Medulla oblongata (tissue), 1 donor: ENCODE measurements around the gene VN1R5.
"Not testable (repeated sequence)": the region's sequence is repeated elsewhere in the genome, so short reads cannot be mapped to it uniquely, and the experiment has no call there.

Experiments used
- DNase-seq: peaks from one replicate; pipeline ENCODE4 v3.0.0-alpha.2; 2015; ENCODE audit errors: extremely low spot score

Gene VN1R5

DNA sequence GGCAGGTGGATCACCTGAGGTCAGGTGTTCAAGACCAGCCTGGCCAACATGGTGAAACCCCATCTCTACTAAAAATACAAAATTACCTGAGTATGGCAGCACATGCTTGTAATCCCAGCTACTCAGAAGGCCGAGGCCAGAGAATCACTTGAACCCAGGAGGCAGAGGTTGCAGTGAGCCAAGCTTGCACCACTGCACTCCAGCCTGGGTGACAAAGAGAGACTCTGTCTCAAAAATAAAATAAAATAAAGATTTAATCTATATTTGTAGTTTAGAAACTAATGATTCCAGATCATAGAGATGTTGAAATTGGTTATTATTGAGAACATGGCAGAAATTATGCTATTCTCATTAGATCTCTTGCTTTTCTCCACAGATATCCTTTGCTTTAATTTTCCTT, at the start of gene VN1R5:
TSS of gene VN1R5 (plus strand) at position 301 of the 400 bp plus-strand sequence.
- DNase-seq, result not testable (repeated sequence)

DNA sequence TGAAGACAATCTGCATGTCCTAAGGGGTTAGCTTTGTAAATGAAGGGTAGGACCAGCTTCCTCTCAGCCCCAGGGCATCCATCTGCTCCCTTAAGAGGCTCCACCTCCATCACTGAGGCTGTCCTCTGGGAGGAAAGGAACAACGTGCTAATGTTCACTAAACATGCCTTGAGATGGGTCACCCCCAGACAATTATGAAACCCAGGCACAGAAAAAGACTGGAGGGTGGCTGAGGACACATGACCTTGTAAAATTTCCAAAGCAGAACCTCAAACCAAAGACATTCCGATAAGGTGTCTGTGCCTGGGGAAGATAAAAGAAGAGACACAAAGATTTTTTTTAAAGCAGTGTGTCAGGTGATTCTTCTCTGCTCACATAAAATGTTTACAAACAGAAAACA, 46.5 kb upstream of the VN1R5 start:
- DNase-seq, result no peak

DNA sequence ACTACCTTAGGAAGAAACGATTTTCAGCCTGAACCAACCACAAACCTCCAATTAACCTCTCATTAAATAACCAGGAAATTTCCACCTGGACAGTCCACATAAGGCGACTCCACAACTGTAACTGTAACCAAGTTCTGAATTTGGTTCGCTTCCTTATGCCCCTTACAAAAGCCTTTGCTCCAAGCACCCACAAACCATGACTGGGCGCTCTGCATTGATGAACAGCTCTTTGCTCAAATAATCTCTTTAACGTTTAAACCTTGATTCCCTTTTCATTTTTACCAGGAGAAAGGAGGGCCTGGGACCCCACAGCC, 45.9 kb upstream of the VN1R5 start:
- peak; percentile 16 for DNase-seq

DNA sequence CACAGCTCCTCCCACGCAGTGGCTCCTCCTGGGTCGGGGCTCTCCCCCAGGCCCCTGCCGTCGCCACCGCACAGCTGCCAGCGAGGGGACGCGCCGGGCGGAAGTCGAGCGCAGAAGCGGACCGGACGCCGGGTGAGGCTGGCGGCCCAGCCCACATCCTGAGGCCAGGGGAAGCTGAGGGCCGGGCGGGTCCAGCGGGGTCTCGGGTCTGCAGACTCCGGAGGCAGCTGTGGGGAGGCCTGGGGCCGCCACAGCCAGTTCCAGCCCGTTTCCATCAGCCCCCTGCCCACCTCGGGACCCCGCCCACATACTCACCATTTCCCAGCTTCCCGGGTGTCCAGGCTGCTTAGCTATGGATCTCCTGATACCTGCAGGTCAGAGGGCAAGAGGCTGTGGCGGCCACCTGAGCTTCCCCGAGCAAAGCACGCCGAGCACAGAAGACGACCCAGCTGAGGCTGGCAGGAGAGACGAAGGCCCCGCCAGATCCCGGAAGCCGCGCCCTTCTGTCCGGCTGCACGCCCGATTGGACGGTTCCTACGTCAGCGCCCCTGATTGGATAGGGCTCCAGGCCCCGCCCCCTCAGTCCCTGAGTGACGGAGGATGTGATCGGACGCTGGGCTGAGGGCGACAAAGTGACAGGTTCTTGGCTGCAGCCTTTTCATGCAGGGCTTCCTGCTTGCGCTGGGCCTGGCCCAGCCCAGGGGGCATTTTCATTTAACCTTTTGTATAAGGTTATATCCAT, 45.3 kb upstream of the VN1R5 start:
- DNase-seq, result peak; percentile 99

DNA sequence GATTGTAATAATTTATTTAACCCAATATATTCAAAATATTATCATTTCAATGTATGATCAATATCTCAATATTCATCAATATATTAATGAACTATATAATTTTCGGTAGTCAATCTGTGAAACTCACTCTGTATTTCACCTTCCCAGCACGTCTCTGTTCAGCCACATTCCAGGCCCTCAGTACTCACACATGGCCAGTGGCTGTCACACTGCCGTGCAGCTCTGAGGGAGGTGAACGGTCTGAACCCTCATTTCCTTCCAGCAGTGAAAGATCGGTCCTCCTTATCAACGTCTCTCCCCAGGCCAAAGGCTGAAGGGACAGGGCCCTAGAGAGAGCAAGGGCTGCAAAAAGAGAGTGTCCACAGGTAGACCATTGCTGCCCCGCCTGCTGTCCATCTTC, 44.5 kb upstream of the VN1R5 start:
- peak; percentile 3 for DNase-seq

DNA sequence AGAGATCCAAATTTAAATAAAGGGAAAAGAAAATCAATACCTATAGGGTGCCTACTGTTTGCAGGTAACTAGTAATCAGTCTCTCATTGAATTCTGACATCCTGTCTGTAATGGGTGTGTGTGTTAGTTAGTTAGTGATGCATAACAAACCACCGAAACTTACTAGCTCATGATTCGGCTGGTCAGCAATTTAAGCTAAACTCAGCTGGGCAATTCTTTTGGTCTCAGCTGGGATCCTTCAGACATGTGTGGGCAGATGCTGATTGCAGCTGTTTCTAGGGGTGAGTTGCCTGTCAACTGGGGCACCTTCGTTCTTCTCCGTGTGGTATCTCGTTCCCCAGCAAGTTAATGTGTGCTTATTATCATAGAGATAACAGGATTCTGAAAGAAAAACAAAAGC, 43.9 kb upstream of the VN1R5 start:
- DNase-seq, result no peak

DNA sequence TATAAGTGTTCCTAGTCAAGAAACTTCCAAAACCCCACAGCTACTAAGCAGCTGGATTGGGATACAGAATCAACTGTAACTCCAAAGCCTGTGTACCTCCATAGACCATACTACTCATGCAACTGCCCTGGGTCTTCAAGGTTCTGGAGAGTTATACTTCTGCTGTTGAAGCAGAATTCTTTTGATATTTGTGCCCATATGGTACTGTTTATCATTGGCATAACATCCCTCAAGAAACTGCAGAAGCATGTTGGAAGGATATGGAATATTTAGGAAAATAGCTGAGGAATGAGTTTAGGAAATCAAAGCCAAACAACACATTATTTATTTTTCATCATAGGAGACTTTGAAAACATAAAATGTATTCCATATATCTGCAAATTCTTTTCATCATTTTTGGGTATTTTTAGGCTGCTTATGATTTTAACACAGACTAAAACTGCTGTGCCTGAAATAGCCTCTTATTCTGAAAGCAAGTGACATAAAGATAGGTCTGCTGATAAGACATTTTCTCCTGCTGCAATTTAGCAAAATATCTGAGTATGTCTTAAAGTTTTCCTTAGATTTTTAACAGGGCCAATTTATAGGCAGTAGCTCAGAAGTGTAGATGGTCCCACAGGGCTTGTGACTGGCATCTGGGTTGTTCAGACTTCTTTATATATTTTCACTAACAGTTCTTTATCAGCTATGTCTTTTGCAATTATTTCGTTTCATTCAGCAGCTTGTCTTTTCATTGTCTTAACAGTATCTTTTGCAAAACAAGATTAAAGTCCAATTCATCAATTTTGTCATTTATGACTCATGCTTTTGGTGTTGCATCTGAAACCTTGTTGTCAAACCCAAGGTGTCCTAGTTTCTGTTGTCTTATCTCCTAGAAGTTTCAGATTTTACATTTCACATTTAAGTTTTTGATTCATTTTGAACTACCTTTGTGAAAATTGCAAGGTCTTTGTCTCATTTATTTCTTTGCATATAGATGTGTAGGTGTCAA, 43.0 kb upstream of the VN1R5 start:
- no peak for DNase-seq

DNA sequence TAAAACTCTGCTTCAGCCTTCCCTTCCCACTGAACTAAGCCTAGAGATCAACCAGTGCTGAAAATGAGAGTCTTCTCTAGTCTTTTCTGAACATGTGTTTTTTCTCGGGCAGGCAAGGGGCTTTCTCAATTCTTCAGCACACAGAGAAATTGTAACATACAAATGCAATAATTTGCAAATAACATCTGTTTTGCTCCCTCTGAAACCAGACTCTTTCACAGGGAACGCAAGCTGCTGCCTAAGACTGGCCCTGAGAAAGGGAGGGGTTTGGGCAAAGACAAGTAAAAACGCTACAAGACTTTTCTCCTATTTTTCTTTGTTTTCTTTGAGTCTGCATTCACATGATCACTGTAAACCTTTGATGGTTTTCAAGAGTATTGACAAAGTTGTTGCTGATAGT, 39.6 kb upstream of the VN1R5 start:
- DNase-seq, result no peak

DNA sequence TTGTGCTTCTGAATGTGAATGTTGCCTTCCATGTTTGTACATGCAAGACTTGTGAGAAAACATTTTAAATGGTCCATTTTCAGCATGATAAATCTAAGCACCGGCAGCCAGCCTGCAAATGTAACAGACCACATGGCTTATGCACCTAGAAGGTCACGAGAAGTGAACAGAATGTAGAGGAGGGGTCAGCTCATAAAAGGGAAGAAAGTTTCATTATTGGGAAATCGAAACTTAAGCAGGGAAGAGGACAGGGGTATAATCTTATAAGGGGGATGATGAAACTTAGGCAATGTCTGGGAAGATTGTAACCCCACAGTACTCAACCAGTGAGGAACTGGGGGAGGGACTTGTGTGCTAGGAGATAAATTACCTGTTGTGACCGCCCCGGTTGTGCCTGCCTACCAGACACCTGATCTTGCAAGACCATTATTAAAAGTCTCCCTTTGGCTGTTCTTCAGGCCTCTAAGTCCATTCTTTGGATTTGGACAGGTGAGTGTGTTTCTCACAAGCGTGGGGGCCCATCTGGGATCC, 37.7 kb upstream of the VN1R5 start:
- DNase-seq, result no peak

DNA sequence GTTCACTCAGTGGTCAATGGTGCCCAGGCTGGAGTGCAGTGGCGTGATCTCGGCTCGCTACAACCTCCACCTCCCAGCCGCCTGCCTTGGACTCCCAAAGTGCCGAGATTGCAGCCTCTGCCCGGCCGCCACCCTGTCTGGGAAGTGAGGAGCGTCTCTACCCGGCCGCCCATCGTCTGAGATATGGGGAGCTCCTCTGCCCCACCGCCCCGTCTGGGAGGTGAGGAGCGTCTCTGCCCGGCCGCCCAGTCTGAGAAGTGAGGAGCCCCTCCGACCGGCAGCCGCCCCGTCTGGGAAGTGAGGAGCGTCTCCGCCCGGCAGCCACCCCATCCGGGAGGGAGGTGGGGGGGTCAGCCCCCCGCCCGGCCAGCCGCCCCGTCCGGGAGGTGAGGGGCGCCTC, 35.6 kb upstream of the VN1R5 start:
- not testable (repeated sequence) for DNase-seq

DNA sequence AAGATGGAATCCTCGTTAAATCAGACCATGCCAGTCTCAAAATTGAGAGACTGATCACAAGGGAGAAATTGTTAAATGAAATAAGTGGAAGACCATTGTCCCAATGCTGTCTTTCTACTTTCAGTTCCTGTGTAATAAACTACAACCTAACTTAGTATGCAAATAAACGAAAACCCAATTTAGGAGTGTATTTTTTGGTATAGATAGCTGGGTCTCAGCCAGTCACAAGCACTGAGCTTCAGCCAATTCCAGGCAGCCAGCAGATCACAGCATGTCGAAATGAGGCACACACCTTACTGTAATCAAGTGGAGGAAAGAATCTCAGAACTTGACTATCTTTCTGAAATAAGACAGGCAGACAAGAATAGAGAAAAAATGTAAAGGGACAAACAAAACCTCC, 33.0 kb upstream of the VN1R5 start:
- no peak for DNase-seq

DNA sequence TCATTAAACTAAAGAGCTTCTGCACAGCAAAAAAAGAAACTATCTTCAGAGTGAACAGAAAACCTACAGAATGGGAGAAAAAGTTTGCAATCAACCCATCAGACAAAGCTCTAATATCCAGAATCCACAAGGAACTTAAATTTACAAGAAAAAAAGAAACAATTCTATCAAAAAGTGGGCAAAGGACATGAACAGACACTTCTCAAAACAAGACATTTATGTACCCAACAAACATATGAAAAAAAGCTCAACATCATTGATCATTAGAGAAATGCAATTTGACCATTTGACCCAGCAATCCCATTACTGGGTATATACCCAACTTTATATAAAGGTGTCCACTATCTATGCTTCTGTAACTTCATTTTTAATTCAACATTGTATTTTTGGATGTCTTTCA, 31.1 kb upstream of the VN1R5 start:
- no peak for DNase-seq

DNA sequence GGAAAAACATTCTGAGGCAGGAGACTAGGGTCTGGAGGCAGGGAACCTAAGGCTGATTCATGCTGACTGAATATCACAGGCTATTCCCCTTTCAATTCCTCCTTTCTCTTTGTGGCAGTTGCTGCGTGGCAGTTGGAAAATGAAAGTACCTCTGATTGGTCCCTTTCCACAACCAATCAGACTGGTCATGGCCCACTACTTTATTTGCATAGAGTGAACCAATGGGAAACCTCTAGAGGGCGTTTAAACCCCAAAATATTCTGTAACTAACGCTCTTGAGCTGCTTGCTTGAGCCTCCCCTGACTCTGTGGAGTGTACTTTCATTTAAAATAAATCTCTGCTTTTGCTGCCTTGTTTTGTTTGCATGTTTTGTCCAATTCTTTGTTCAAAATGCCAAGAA, 27.7 kb upstream of the VN1R5 start:
- peak; percentile 7 for DNase-seq

DNA sequence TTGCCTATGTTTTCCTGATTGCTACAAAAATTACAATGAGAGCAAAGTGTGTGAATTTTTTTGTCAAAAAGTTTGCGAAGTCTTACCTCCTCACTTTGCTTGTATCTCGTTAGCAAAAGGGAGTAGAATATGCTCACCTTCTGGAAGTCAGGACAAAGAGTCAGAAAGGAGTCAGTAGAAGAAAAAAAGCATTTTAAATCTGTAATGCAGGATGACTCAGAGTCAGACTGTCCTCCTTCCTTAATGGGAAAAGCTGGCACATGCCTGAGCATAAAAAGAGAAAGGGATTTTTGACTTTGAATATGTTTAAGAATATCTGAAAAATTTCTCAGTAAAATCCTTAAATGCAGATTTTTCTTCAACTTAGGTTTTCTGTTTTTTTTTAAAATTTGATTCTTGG, 14.2 kb upstream of the VN1R5 start:
- DNase-seq, result no peak

DNA sequence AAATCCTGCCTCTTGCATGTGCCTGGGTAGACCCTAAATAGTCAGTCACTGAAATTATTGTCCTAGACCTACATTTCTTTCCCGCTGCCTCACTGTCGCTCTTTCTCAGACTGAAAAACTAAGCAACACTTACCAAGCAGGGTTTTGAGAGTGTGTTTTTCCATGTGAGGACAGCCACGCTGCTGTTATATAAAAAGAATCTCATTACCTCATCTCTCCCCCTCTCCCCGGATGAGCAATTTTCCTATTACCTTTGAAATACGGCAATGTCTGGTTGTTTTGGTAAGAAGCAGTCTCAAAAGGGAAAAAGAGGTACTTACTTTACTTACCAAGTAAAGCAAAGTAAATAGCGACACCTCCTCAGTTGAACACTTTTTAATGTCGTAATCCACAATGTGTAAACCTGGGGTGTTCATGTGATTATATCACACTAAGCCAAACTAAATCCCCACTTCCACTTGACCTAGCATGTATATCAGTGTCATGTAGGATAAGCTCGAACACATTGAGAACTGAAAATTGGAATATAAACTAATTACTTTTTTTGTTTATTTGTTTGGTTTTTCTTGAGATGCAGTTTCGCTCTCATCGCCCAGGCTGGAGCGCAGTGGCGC, 12.2 kb upstream of the VN1R5 start:
- DNase-seq, result no peak

DNA sequence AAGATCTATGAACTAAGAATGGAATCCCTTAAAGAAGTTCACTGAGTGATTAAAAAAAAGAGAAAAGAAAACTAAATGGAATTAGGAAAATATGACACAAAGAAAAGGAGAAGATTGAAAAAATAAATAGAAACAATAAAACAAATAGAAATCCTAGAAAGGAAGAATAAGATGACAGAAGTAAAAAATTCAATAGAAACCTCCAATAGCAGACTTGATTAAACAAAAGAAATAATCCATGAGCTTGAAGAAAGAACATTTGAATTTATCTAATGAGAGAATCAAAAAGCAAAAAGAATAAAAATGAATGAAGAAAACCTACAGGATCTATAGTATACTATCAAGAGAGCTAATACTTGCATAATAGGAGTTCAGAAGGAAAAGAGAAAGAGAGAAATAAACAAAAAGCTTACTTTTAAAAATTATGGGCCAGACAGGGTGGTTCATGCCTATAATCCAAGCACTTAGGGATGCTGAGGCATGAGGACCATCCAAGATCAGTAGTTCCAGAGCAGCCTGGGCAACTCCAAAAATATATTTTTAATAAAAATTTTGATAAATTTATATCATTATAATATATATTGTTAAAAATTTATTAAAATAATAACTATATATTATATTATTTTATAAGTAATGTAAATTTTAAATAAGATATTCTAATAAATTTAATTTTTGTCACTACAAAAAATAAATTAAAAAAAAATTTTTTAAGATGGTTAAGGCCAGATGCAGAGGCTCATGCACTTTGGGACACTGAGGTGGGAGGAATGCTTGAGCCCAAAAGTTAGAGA, 9.4 kb upstream of the VN1R5 start:
- DNase-seq, result no peak

DNA sequence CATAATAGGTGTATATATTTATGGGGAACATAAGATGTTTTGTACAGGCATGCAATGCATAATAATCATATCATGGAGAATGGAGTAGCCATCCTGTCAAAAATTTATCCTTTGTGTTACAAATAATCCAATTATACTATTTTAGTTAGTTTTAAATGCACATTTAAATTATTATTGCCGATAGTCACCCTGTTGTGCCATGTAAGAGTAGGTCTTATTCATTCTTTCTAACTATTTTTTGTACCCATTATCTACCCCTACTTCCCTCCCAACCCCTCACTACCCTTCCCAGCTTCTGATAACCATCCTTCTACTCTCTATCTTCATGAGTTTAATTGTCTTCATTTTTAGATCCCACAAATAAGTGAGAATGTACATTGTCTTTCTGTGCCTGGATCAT, 8.3 kb upstream of the VN1R5 start:
- no peak for DNase-seq

DNA sequence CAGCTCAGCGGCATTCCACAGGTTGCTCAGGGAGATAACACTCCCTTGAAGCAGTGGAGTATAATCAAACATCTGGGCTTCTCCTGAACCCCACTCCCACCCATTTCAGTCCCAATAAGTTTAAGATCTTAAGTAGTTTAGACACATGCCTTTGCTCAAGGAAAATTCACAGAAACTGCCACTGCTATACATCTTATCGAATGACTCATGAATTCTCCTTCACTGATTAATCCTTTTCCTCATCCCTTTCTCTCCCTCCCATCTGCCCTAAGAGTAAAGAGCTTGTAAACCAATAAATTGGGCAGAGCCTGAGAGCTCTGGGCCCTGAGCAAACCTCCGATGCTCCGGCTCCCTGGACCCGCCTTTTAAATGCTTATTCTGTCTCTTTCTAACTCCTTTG, 10.2 kb downstream of the VN1R5 start:
- no peak for DNase-seq

DNA sequence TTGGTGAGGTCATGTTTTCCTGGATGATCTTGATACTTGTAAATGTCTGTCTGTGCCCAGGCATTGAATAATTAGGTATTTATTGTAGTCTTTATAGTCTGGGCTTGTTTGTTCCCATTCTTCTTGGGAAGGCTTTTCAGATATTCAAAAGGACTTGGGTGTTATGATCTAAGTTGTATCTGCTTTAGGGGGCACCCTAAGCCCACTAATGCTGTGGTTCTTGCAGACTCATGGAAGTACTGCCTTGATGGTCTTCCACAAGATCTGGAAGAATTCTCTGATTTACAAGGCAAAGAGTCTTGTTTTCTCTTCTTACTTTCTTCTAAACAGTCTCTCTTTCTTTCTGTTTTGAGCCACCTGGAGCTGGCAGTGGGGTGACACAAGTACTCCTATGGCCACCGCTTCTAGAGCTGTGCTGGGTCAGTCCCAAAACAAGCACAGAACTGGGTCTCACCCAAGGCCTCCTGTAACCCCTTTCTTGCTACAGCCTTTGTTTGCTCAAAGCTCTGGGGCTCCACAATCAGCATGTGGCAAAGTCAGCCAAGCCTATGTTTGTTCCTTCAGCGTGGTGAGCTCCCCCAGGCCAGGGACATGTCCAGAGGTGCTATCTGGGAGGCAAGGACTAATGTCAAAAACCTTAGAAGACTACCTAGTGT, 12.6 kb downstream of the VN1R5 start:
- DNase-seq, result no peak

DNA sequence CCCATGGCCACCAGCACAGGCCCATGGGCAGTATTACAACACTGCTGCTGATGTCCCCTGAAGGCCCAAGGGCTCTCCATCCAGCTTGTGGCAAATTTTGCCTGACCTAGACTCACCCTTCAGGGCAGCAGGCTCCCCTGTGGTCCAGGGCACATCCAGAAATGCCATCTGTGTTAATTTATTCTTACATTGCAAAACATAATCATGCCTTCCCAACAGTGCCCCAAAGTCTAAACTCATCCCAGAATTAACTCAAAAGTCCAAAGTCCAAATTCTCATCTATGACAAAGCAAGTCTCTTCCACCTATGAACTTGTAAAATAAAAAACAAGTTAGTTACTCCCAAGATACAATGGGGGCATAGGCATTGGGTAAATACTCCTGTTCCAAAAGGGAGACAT, 13.3 kb downstream of the VN1R5 start:
- no peak for DNase-seq

DNA sequence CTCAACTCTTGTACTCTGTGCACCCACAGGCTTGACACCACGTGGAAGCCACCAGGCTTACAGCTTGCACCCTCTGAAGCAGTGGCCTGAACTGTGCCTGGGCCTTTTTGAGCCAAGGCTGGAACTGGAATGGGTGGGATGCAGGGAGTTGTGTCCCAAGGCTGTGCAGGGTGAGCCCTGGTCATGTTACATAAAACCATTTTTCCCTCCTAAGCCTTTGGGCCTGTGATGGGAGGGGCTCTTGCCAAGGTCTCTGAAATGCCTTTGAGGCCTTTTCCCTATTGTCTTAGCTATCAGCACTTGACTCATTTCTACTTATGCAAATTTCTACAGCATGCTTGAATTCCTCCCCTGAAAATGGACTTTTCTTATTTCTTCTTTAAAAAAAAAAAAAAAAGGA, 14.1 kb downstream of the VN1R5 start:
- no peak for DNase-seq
